Thyroid gland (tissue), 4 donors: ENCODE results near the gene EWSR1.

Source experiments
- CTCF ChIP-seq, 6 experiments: fragments of 200-600 bp in 3 of 6; fragments of 450-650 bp in 3 of 6; sonication (generic) in 3 of 6; IDR thresholded peaks; one replicate each; pipeline ENCODE4 v1.5.1; 2016 to 2019; ENCODE audit warnings: antibody characterized with exemption in 6 of 6, mild to moderate bottlenecking in 2 of 6, inconsistent platforms in 1 of 6, moderate library complexity in 1 of 6
- POLR2A ChIP-seq, 2 donors: fragments of 450-650 bp; IDR thresholded peaks; one replicate each; pipeline ENCODE4 v1.6.1; 2017; ENCODE audit warnings: antibody characterized with exemption in 2 of 2, mild to moderate bottlenecking in 2 of 2, moderate library complexity in 1 of 2

- TF ChIP-seq POLR2A (IDR thresholded peaks at IDR 0.05) = no peak
- no peak for TF ChIP-seq CTCF (IDR thresholded peaks at IDR 0.05)
Observed at GRCh38 chr22:29343313-29343805, 75.3 kb downstream of the EWSR1 start.
